Measurements from ENCODE around the gene RAG1.

- TF ChIP-seq CTCF (IDR thresholded peaks at IDR 0.05) (no peak), TFCP2L1 (CRISPR knock-in tag; IDR thresholded peaks at IDR 0.05) (no peak), KDM1A (IDR thresholded peaks at IDR 0.05; ENCODE audit: low read depth) (no peak), CEBPB (IDR thresholded peaks at IDR 0.05) (no peak)
Measured at GRCh38 chr11:36578458-36578857, 10.7 kb downstream of the RAG1 start.
